Measurements from ENCODE around the gene ANKRD2.
"Not testable (repeated sequence)": the region's sequence is repeated elsewhere in the genome, so short reads cannot be mapped to it uniquely, and the experiment has no call there.

The ANKRD2 gene

DNA sequence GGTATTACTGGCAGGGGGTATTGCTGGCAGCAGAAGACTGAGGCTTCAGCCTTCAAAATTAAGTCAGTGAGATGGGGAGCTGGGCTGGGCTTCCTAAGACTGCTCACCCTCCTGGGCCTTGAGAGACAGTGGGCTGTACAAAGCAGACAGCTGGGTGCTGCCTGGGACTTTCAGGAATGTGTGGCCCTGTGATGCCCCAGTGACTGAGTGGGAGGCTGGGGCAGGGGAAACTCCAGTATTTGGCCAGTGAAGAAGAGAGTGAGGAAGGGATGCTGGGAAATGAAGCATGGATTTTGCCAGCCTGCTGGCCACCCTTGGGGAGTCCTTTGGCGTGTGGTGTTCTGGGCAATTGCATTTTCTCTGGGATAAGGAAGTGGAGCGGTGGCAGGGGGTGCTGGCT lies 442 bp downstream of the ANKRD2 start:
- no peak for DNase-seq

GRCh38 chr10:97573672-97574071 lies 1.1 kb downstream of the ANKRD2 start:
- no peak for DNase-seq

GRCh38 chr10:97574374-97575126 lies 2.0 kb downstream of the ANKRD2 start:
- DNase-seq, result no peak

GRCh38 chr10:97575127-97575668 lies 2.6 kb downstream of the ANKRD2 start:
- no peak for DNase-seq

DNA sequence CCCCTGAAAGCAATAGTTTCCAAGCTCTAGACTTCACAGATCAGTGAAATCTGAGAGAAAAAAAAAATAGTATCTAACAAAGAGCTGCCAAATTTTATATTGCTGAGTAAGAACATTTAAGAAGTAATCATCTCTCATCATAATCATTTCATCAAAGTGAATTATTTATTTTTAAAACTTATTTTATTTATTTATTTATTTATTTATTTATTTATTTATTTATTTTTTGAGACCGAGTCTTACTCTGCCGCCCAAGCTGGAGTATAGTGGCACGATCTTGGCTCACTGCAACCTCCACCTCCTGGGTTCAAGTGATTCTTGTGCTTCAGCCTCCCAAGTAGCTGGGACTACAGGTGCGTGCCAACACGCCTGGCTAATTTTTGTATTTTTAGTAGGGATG lies 3.9 kb downstream of the ANKRD2 start:
- DNase-seq, result not testable (repeated sequence)

GRCh38 chr10:97577701-97578100 lies 5.1 kb downstream of the ANKRD2 start:
- DNase-seq, result no peak

DNA sequence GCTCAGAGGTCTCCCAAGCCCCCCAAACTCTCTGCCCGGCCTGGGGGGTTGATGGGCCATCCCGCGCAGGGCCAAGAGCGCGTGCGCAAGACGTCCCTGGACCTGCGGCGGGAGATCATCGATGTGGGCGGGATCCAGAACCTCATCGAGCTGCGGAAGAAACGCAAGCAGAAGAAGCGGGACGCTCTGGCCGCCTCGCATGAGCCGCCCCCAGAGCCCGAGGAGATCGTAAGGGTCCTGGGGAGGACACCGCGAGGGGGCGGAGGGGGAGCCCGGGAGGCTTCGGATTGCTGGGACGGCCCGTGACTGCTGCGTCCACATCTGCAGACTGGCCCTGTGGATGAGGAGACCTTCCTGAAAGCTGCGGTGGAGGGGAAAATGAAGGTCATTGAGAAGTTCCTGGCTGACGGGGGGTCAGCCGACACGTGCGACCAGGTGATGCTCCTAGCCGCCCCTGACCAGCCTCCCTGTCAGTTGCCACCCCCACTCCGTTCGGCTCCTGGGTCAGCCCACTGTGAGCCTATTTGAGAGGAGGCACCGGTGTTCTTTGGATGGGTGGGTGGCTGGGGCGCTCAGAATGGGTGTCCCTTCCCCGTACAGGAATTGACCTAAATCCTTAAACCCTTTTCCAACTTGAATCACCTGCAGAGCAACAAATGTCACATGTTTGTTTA lies 5.7 kb downstream of the ANKRD2 start:
- no peak for DNase-seq

GRCh38 chr10:97580421-97581367 lies 8.1 kb downstream of the ANKRD2 start:
- no peak for DNase-seq

GRCh38 chr10:97582169-97582568 lies 9.6 kb downstream of the ANKRD2 start:
- no peak for DNase-seq

- no peak for DNase-seq
Observed at GRCh38 chr10:97583476-97583875, 10.9 kb downstream of the ANKRD2 start.

GRCh38 chr10:97584060-97584797 lies 11.7 kb downstream of the ANKRD2 start, which contains the start of gene HOGA1:
Gene HOGA1 (plus strand): TSS chr10:97584389. CDS start chr10:97584704, 315 bp downstream.
- DNase-seq, result no peak

DNA sequence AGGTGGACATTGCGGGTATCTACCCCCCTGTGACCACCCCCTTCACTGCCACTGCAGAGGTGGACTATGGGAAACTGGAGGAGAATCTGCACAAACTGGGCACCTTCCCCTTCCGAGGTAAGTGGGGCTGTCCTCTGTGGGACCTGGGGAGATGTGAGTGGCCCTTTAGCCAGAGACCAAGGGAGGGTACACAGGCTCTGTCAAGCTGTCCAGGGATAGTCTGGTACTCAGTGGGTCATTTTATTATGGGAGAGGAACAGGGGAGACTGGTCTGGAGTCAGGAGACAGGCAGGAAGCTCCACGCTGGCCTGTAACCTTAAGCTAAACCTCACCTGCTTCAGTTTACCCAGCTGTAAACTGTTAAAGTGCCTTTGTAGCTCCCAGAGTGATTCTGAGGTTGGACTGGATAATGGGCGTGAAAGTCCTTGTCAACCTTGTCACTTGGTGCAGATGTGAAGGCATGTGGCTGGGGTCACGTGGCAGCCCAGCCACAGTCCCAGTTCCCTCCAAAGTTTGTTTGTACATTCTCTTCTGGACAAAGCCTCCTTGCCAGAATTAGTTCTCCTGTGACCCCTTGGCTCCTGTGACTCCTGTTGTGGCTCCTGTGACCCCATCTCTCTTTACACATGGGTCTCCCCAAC lies 12.3 kb downstream of the ANKRD2 start:
- no peak for DNase-seq

GRCh38 chr10:97585439-97585811 lies 12.8 kb downstream of the ANKRD2 start:
- no peak for DNase-seq

GRCh38 chr10:97587183-97587582 lies 14.6 kb downstream of the ANKRD2 start:
- no peak for DNase-seq

DNA sequence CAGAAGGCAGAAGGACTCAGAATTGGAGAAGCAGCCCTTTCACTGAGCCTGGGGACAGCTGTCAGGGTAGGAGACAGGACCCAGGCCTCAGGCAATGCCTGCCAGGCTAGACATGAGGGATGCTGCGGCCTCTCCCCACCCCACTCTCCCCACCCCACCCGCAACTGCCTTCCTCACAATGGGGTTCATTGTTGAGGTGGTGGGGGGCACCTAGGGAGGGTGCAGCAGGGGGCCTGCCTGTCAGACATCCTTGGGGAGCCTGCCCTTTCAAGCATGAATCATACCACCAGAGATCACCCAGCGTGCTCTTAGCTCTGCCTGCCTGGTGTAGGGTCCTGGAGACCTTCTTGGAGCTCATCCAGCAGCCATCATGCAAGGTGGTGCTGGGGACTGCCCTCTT lies 16.9 kb downstream of the ANKRD2 start, which contains the start of gene C10orf62:
Gene C10orf62, plus strand, starts transcription at position 243 of the 400 bp plus-strand sequence. CDS start 177 bp downstream, outside the sequence.
- DNase-seq, result no peak

DNA sequence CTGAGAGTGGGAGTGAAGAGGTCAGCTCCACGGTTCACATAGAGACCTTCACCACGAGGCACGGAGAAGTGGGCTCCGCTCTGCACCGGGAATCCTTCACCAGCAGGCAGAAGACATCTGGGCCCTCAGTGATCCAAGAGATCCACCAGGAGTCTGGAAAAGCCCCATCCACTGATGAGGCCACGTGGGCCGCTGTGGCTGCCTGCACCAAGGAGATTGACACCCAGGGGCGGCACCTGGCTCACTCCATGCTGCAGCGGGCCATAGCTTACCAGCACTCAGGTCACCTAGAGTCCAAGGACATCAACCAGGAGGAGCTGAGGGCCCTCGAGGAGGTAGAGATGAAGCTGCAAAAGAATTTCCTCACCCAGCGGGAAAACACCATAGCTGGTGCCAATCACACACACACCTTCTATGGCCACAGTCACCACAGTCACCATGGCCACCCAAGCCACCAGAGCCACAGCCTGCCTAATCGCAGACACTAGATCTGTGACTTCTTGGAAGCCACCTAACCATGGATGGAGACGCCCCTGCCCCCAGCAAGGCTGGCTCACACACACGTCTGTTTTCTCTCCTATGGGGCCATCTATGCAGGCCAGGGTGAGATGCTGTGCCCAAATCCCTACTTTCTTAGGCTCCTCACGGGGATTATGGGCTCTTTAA lies 17.6 kb downstream of the ANKRD2 start:
- DNase-seq, result no peak

DNA sequence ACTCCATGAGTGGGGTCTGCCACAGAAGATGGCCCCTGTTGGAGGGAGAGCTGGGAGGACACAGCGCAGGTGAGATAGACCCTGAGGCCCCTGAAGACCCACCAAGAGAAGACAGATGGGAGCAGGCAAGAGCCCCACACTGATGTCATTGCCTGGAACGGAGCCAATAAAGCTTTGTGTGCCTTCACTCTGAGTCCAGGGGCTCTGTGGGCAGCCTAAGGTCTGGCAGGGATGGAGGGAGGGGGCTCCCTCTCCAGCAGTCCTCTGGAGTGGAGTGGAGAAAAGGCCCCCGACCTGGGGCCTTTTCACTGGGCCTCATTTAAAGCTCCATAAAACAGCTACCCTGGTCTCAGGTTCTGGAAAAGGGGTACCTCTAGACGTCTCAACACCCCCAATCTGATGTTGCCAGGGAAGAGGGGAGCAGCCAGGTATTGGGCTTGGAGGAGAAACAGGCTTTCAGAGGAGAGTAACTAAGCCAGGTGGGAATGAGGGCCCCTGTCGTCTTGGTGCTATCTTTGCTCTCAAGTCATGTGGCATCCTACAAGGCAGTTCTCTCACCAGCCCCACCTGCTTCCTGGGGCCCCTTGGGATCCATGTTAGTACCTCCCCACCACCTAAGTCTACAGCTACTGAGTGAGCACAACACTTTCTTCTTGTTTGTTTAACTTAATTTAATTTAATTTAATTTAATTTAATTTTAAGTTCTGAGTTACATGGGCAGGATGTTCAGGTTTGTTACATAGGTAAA lies 18.3 kb downstream of the ANKRD2 start:
- DNase-seq, result no peak

DNA sequence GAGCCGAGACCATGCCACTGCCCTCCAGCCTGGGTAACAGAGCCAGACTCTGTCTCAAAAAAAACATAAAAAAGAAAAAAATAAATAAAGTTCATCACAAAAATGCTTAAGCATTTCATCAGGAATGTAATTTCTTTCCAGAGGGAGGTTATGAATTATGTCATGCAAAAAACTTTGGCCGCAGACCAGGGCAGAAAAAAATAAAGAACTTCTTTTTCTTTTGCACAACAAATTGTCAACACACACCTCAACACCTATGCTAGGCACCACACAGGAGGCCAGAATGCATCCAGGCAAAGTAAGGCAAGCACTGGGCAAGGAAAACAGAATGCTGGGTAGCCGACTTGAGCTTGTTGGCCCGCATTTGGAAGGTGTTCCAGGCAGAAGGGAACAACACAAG lies 20.8 kb downstream of the ANKRD2 start:
- no peak for DNase-seq

- no peak for DNase-seq
Observed at GRCh38 chr10:97596101-97597082, 23.8 kb downstream of the ANKRD2 start.

Measured in right forelimb (tissue), 1 donor.